ENCODE data around the gene TBX21. TPM values are rescaled to one million over a fixed set of nuclear protein-coding genes. Genes with fewer than 3 reads are reported as not detected.

TBX21 gene
- total RNA-seq, 1 donor from 2014 or later, result not detected

- Mint-ChIP-seq H3K36me3 (ENCODE audit: low read depth) (no peaks in the 10 kb centered on the region), H3K27ac (ENCODE audit: unreplicated experiment) (no peak overlapping the region), H3K4me1 (peaks cover 32% of the 10 kb centered on the region), H3K27me3 (ENCODE audit: low read depth) (peaks cover 7% of the 10 kb centered on the region), H3K9me3 (no peaks in the 10 kb centered on the region), H3K4me3 (no peak overlapping the region)
- TF ChIP-seq, protein P1, sequence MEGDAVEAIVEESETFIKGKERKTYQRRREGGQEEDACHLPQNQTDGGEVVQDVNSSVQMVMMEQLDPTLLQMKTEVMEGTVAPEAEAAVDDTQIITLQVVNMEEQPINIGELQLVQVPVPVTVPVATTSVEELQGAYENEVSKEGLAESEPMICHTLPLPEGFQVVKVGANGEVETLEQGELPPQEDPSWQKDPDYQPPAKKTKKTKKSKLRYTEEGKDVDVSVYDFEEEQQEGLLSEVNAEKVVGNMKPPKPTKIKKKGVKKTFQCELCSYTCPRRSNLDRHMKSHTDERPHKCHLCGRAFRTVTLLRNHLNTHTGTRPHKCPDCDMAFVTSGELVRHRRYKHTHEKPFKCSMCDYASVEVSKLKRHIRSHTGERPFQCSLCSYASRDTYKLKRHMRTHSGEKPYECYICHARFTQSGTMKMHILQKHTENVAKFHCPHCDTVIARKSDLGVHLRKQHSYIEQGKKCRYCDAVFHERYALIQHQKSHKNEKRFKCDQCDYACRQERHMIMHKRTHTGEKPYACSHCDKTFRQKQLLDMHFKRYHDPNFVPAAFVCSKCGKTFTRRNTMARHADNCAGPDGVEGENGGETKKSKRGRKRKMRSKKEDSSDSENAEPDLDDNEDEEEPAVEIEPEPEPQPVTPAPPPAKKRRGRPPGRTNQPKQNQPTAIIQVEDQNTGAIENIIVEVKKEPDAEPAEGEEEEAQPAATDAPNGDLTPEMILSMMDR (conservative IDR thresholded peaks at IDR 0.05), result no peak
- DNase-seq (ENCODE audit: low read depth, low spot score), result no peak
Observed at GRCh38 chr17:47708312-47708863, 24.6 kb upstream of the TBX21 start.

DNA sequence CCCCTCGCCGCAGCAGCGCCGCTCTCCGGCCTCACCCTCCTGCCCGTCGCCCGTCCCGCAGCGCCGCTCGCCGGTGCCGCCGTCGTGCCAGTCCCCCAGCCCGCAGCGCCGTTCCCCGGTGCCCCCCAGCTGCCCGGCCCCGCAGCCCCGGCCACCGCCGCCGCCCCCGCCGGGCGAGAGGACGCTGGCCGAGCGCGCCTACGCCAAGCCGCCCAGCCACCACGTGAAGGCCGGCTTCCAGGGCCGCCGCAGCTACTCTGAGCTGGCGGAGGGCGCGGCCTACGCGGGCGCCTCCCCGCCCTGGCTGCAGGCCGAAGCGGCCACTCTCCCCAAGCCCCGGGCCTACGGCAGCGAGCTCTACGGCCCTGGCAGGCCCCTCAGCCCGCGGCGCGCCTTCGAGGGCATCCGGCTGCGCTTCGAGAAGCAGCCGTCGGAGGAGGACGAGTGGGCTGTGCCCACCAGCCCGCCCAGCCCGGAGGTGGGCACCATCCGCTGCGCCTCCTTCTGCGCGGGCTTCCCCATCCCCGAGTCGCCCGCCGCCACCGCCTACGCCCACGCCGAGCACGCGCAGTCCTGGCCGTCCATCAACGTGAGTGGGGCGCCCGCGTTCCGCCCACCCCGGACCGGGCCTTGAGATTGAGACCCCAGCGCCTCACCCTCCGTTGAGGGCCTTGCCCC is 24.0 kb upstream of the TBX21 start:
- H3K27ac Mint-ChIP-seq (ENCODE audit: unreplicated experiment), result no peak overlapping the region
- H3K4me1 Mint-ChIP-seq, result peaks cover 27% of the 10 kb centered on the region
- no peaks in the 10 kb centered on the region for H3K9me3 Mint-ChIP-seq
- no peak overlapping the region for H3K4me3 Mint-ChIP-seq
- TF ChIP-seq, protein P1 (conservative IDR thresholded peaks at IDR 0.05), result no peak
- no peaks in the 10 kb centered on the region for H3K36me3 Mint-ChIP-seq (ENCODE audit: low read depth)
- DNase-seq (ENCODE audit: low read depth, low spot score), result no peak
- H3K27me3 Mint-ChIP-seq (ENCODE audit: low read depth), result peaks cover 12% of the 10 kb centered on the region

GRCh38 chr17:47709594-47709993 is 23.4 kb upstream of the TBX21 start:
- H3K4me1 Mint-ChIP-seq, result peaks cover 25% of the 10 kb centered on the region
- TF ChIP-seq, protein P1 (conservative IDR thresholded peaks at IDR 0.05), result no peak
- no peaks in the 10 kb centered on the region for H3K36me3 Mint-ChIP-seq (ENCODE audit: low read depth)
- H3K27ac Mint-ChIP-seq (ENCODE audit: unreplicated experiment), result no peak overlapping the region
- no peak overlapping the region for H3K4me3 Mint-ChIP-seq
- DNase-seq (ENCODE audit: low read depth, low spot score), result no peak
- H3K27me3 Mint-ChIP-seq (ENCODE audit: low read depth), result peaks cover 15% of the 10 kb centered on the region
- no peaks in the 10 kb centered on the region for H3K9me3 Mint-ChIP-seq

DNA sequence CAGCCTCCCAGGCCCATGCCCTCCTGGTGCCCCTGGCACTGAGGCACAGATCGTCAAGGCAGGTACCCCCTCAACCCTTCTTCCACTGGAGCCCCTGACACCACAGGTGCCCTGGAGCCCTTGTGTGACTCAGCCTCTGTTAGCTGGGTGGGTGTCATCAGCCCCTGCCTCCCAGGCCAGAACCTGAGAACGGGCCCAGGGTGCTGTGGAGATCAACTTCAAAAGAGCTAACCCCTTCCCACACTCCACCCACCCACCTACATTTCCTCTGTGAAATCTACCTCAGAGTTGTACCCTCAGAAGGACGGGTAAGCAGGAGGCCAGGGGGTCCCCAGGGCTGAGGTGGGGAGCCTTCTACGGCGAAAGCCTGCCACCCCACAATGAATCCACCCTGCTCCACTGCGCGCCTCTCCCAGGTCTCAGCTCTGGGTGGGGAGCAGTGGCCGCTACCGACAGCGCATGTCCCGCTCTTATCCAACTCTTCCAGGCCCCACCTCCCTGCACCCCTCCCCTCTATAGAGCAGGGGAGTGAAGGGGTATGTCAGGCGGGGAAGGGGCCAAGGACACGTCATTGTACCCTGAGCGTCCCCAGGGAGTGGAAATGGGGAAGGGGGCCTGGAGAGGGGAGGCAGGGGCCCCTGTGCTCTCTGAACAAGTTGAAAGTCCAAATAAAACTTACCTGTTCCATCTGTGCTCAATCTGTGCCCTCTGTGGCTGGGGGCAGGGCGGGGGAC is 21.5 kb upstream of the TBX21 start:
- Mint-ChIP-seq H3K27me3 (ENCODE audit: low read depth) (peaks cover 29% of the 10 kb centered on the region), H3K27ac (ENCODE audit: unreplicated experiment) (no peak overlapping the region), H3K9me3 (no peaks in the 10 kb centered on the region), H3K4me1 (peaks cover 18% of the 10 kb centered on the region), H3K4me3 (no peak overlapping the region), H3K36me3 (ENCODE audit: low read depth) (no peaks in the 10 kb centered on the region)
- no peak for DNase-seq (ENCODE audit: low read depth, low spot score)
- TF ChIP-seq, protein P1 (conservative IDR thresholded peaks at IDR 0.05), result no peak

- Mint-ChIP-seq H3K27ac (ENCODE audit: unreplicated experiment) (no peak overlapping the region), H3K27me3 (ENCODE audit: low read depth) (peaks cover 31% of the 10 kb centered on the region), H3K9me3 (no peaks in the 10 kb centered on the region), H3K4me3 (no peak overlapping the region), H3K4me1 (peaks cover 8% of the 10 kb centered on the region), H3K36me3 (ENCODE audit: low read depth) (no peaks in the 10 kb centered on the region)
- TF ChIP-seq, protein P1 (conservative IDR thresholded peaks at IDR 0.05), result no peak
- no peak for DNase-seq (ENCODE audit: low read depth, low spot score)
Observed at GRCh38 chr17:47712330-47713023, 20.6 kb upstream of the TBX21 start.

Data from neural crest cell (in vitro differentiated cells).